Upper lobe of left lung (tissue), 4 donors: ENCODE data around the gene PAEP.

Source experiments
- EP300 ChIP-seq, 4 donors: sonication (generic); formaldehyde crosslinking; IDR thresholded peaks; one replicate each; pipeline ENCODE4 v1.5.1; 2017; ENCODE audit warnings: antibody characterized with exemption in 4 of 4, control low read depth in 2 of 4
- POLR2A ChIP-seq, 4 donors: fragments of 450-650 bp; IDR thresholded peaks; one replicate each; pipeline ENCODE4 v1.5.1; 2016 to 2017; ENCODE audit warnings: antibody characterized with exemption in 4 of 4, mild to moderate bottlenecking in 2 of 4
- POLR2AphosphoS5 ChIP-seq, 2 donors: sonication (generic); formaldehyde crosslinking; IDR thresholded peaks; one replicate each; pipeline ENCODE4 v1.5.1; 2017; ENCODE audit warnings: antibody characterized with exemption in 2 of 2
- TF ChIP-seq, protein P1 (sequence below), 6 experiments: fragments of 450-650 bp in 4 of 6; fragments of 200-600 bp in 2 of 6; sonication (generic) in 2 of 6; IDR thresholded peaks; one replicate each; pipeline ENCODE4 v1.5.1; 2016 to 2019; ENCODE audit warnings: antibody characterized with exemption in 6 of 6

DNA sequence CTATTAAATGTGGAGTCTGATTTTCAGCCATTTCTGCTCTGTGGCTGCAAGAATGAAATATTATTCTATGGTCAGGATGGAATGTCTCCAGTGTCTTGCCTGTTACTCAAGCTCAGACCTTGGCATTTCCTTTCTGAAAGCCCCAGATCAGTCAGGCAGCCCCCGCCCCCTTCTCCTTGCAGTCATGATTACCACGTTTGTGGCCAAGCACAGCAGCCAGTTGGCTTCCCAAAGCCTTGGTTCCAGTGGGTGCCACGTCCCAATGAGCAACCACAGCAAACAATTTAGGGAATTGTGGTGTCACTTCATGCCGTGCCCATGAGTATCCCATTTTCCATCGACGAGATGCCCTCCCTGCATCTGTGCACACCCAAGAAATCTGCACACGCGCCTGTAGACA lies 25.3 kb upstream of the PAEP start:
- TF ChIP-seq POLR2A (IDR thresholded peaks at IDR 0.05) = no peak
- no peak for TF ChIP-seq POLR2AphosphoS5 (IDR thresholded peaks at IDR 0.05)
- TF ChIP-seq, protein P1, sequence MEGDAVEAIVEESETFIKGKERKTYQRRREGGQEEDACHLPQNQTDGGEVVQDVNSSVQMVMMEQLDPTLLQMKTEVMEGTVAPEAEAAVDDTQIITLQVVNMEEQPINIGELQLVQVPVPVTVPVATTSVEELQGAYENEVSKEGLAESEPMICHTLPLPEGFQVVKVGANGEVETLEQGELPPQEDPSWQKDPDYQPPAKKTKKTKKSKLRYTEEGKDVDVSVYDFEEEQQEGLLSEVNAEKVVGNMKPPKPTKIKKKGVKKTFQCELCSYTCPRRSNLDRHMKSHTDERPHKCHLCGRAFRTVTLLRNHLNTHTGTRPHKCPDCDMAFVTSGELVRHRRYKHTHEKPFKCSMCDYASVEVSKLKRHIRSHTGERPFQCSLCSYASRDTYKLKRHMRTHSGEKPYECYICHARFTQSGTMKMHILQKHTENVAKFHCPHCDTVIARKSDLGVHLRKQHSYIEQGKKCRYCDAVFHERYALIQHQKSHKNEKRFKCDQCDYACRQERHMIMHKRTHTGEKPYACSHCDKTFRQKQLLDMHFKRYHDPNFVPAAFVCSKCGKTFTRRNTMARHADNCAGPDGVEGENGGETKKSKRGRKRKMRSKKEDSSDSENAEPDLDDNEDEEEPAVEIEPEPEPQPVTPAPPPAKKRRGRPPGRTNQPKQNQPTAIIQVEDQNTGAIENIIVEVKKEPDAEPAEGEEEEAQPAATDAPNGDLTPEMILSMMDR (IDR thresholded peaks at IDR 0.05) = no peak
- no peak for TF ChIP-seq EP300 (IDR thresholded peaks at IDR 0.05)
